8988T (cell line): ENCODE measurements around the gene LRRC63.
A peak's percentile ranks its signal among the peaks of the same experiment; 100 is the strongest.
"Not testable (repeated sequence)": the region's sequence is repeated elsewhere in the genome, so short reads cannot be mapped to it uniquely, and the experiment has no call there.

Experiments used
- DNase-seq: peaks from one replicate; pipeline ENCODE4 v3.0.0; 2011

LRRC63 gene, protein sequence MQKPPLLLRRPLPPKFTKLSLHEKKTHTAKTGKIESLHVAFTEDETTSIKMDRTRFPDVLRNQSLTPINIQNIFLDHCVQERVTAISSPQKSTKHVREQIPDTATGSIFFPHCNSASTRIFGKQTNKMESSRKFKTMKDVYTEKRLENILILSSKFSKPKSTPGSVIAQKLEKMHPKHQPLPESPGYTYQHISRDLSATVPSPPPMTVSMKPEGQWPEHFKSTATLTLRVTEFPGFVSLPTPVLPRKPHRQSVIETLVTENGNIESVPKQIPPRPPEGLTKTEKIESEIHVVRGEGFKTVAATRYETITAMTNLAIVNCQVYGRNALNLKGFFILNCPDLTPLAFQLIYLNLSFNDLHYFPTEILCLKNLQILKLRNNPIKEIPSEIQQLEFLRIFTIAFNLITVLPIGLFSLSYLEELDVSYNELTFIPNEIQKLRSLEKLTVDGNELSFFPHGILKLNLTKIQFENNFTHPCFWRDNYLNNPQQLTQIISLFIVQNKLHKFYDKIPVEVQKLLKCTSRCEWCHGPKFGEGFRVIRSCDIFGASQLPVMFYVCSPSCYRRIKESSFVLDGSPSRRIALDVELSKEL

DNA sequence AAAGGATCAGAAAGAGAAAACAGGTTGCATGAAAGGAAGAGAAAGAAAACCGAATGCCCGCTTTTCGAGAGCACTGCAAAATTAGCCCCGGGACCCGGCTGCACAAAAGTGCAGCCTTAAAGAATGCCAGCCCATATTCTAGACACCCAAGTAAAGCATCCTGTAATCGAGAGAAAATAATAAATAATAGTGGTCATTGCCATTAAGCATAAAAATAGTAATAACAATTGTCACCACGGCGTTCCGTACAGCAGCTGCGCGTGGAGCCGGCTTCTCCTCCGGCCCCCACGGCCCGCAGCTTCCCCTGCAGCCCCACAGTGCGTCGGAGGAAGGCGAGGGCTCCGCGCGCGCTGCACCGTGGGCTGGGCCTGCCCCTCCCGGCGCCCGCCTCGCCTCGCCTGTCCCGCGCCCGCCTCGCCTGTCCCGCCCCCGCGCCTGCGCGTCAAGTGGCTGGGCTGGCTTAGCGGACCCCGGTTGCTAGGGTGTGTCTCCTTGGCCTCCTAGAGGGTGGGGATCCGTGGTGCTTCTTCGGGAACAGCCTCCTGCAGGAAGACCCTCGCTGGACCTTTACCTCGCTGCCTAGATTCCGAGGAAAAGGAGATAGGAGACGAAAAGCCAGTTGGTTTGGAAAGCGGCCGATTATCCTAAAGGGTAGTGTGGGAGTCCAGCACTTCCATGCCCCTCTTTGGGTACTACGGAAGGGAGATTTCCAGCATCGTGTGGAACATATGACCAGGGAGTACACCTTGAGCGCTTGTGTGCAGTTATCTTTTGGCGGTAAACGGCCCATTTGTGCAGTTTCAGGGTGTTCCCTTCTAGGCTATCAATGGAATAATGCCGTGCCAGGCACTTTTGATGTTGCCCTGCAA lies at the start of gene LRRC63:
Gene LRRC63 (plus strand): TSS at position 446 of the 869 bp plus-strand sequence. CDS start 1,107 bp downstream, outside the sequence.
- peak; percentile 57 for DNase-seq

DNA sequence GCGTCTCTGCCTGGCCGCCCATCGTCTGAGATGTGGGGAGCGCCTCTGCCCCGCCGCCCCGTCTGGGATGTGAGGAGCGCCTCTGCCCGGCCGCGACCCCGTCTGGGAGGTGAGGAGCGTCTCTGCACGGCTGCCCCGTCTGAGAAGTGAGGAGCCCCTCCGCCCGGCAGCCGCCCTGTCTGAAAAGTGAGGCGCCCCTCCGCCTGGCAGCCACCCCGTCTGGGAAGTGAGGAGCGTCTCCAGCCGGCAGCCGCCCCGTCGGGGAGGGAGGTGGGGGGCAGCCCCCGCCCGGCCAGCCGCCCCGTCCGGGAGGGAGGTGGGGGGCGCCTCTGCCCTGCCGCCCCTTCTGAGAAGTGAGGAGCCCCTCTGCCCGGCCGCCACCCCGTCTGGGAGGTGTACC lies 49.0 kb upstream of the LRRC63 start:
- not testable (repeated sequence) for DNase-seq

DNA sequence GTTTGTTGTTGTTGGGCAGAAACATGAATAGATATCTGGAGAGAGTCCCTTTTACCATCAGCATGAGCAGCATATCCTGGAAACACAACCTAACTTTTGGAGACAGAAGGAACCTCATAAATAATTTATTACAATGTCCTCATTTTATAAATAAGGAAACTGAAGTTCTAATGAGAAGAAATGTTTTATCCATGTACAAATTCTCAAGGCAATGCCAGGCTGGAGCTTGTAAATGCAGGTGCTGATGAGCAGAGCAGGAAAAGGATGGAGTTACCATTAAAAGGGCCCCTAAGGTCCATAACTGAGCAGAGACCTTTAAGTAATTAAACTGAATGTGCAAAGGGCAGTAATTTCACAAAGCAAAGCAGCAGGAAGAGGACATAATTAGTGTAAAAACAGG lies 47.1 kb upstream of the LRRC63 start:
- no peak for DNase-seq

DNA sequence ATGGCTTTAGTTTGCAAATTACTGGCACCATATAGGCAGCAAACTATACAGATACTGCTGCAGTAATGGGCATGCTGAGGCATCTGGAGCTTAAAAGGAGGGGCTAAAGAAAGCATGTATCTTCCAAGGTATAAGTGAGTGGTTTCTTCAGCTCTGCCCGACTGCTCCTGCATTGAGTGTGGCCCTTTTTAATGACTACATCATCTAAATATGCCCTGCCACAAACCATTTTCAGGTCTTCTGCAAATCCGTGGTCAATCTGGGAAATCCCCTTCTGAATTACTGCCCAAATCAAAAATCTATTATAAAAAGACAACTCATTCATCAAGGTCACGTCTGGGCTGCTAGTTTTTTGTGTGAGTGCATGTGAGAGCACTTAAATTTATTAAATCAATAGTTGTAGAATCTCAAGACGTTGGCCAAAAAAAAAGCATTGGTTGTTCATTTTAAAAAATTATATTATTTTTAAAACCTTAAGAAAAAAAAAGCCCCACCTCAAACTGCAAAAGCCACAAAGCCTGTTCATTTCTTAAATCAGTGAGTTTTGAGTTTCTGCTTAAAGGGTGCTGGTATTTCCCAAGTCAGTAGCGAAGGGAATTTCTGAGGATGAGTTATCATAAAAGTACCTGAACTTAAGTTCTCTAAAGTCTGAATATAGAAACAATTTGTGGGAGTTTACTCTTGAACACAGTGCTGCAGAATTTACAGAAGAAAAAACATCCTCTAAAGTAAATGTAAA lies 46.1 kb upstream of the LRRC63 start:
- DNase-seq: no peak

DNA sequence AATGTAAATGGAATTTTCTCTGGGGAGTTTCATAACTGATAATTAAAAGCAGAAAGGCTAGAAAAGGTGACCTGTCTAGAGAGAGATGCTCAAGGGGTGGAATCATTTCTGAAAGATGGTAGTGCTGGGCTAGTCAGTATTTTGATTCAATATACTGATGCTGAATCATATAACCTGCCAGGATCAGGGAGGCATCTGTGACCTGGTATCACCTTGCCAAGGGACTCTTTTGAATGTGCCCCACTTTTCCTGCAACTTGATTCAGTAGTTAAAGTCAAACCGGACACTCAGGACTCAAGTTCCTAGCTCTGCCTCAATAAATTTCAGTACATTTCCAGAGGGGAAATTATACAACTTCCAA lies 45.5 kb upstream of the LRRC63 start:
- no peak for DNase-seq

DNA sequence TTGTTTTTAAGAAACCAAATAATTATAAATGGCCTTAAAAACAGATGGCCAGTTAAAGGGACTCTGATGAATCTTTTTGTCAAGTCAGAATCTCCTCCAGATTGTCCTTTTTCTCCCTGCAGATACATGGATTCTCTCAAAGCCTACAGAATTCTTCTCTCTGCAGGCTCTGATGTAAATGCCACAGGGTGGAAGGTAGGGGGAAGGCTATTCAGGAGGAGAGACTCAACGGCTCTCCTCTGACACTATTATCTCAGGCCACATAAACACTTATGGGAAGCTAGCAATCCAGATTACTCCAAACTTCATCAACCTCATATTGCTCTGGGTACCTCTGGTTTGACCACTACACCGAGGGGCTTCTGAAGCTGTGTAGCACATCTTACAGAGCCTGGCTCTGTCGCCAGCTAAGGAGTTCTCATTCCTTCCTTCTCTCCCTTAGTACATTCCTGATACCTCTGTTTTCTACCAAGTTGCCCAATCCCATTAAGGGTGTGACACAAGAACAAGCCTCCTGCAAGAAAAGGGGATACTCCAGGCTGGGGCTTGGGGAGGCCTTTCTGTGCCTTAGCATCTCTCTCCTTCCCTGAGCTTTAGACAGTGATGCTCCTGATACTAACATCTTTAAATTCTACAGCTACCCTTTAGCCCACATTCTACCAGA lies 44.6 kb upstream of the LRRC63 start:
- DNase-seq: no peak

DNA sequence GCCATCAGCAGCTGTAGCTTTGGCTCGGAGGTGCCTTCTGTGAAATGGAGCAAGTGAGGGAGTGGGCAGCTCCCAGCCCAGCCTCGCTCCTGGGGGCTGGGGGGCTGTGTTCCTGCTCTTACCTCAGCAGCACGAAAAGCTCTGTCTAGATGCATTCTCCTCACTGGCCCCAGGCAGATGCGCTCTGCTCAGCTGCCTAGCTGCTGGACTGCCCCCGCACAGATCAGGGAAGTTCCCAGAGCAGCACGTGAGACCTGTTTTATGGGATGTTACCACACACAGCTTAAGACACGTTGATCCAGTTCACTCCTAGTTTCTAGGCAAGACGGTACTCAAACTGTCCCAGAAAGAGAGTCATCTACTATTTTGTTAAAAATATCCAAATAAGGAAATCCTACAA lies 43.4 kb upstream of the LRRC63 start:
- DNase-seq: no peak

DNA sequence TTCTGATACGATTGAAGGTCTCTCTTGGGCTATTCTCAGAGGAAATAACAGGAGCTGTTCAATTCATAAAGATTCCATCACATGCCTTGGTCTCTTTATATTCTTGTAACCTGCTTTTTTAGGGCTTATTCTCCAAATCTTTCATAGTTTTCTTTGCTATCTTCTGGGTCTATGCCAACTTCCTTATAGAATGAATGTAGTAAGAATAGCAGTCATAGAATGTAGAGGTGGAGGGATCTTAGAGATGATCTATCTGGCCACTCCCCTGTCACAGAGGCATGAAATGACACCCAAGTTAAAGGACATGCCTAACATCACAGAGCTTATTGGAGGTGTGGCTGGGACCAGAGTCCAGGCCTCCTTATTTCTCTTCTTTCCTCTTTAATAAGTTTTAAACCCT lies 42.9 kb upstream of the LRRC63 start:
- no peak for DNase-seq

DNA sequence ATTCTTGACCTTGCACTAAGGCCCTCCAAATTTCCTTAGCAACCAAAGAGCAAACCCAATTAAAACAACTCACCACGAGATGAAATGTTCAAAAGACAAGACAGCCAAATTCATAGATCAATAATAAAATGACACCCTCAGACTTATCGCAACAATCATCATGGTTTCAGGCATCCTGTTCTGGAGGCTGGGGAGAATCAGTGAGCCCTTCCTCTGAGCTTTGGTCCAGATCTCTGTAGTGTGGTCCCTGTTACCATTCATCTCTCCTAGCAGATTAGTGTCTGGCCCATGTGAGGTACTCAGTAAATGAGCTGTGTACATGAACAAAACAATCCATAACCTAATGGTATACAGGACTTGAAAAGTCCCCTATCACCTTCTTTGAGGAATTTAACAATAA lies 42.0 kb upstream of the LRRC63 start:
- DNase-seq: no peak

DNA sequence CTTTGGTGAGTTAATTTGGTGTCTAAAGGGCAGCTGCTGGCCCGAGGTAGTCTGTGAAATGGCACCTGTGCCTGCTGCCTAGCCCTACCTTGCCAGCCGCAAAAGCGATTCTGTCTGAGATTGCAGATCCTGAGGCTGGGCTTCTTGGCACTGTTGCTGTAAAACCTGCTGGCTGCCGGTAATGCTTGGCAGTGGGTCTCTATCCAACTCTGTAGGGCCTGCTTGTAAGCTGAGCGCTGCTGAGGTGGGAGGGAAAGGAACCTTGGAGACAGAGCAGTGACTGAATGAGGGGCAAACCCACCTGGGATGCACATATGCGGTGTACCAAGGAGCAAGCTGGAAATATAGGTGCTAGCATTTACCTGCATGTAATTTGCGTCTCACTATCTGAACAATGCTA lies 41.5 kb upstream of the LRRC63 start:
- no peak for DNase-seq

DNA sequence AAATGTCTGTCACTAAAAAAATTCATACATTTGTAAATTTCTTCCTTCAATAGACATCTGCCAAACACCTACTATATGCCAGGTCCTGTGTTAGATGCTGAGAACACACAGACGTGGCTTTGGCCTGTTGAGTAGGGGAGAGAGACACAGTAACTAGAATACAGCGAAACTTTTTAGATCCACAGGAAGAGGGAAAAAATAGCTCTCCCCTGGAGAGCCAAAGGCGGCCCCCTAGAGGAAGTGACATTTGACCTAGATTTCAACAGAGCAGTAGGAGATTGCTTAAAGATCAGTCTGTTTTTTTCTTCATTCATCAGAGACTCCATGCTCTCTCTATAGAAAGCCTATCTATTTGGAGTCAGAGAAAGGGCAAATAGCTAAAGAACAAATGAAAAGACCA lies 41.0 kb upstream of the LRRC63 start:
- no peak for DNase-seq

DNA sequence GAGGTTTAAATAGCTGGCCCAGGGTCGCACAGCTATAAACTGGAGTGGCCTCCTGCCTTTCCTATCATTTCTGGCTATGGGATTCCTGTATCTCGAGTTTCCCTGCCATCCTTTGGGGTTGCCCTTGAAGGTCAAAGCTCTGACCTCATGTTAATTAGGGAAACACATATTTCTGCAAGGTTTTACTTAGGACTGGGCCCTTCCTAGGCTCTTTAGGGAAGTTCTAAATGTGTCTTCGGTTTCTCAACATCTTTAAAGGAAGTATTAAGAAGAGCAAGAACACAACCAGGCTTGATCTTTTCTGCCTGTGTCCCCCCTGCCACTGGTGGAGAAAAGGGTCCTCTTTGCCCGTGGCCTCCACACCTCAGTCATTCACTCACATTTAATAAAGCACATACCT lies 40.5 kb upstream of the LRRC63 start:
- DNase-seq: no peak

DNA sequence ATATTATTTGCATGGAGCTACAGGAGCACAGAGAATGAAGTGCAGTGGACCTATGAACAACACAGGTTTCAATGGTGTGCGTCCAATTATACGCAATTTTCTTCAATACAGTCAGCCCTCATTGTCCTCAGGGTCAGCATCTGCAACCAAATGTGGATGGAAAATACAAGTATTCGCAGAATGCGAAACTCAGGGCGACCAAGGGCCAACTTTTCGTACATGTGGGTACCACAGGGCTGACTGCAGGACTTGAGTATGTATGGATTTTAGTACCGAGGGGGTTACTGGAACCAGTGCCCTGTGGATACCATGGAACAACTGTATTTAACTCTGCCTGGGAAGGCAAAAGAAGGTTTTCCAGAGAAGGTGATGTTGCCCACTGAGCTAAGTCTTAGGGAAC lies 40.0 kb upstream of the LRRC63 start:
- no peak for DNase-seq

DNA sequence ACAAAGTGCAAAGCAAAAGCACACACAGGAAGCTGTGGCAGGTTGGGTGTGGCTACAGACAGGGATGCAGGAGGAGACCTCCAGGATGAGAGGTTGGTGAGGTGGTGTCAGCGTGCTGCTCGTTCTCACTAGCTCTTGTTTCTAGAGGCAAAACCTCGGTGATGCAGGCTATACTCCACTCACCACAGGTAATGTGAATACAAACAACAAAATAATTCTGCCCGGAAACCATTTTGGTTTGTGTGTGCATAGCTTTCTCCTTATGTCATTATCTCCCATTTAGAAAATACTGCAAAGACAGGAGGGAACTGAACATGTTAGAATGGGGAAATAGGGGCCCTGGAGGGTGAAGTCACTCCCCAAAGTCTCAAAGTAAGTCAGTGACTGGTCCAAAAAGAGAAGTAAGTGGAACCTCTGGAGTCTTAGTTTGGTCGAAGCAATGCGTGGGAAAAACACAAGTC lies 39.2 kb upstream of the LRRC63 start:
- DNase-seq: no peak

DNA sequence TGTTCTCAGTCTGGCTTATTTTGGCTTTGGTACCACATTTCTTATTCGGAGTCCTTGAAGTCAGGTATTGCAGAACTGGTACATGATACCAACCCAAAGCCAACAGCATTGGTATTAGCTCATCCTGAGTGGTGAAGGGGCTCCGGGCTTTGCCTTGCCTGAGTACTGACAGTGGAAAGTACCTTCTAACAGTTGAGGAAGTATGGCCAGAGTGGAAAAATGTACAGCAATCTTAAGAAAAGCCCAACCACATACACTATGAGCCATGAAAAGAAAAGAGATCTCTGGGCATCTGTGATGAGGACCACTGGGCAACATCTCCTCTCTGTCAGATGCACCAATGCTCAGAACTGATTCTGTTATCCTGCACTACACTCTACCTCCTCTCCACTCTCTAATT lies 38.1 kb upstream of the LRRC63 start:
- DNase-seq: no peak

DNA sequence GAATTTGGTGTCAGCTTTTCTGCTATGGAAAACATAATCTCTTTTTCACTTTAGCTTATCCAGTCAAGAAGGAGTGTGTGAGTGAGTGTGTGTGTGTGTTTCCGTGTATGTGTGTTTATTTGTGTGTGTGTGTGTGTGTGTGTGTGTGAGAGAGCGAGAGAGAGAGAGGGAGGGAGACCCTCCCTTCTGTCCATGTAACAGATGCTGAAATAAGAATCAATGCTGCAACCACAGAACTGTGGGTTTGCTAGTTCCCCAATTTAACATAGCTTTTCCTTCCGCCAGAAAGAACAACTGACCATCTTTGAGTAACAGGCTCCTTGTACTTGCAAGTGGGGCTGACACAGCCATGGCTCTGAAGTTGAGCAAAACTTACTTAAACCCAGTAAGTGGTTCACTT lies 35.0 kb upstream of the LRRC63 start:
- no peak for DNase-seq

DNA sequence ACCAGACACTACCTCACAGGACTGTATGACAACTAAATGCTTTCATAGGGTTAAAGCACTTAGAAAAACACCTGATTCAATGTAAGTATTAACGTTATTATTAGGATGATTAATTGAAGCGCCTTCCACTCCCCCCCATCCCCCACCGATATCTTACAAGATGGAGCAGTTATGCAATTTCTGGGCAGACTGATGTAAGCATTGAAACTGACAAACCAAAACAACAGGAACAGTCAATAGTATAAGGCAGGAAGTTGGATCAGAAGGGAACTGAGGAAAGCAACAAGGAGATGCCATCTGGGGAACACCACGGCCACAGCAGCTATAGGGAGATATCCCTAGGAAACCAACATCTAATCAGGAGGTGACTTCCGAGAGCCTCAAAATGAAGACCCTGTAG lies 33.6 kb upstream of the LRRC63 start:
- DNase-seq: no peak

DNA sequence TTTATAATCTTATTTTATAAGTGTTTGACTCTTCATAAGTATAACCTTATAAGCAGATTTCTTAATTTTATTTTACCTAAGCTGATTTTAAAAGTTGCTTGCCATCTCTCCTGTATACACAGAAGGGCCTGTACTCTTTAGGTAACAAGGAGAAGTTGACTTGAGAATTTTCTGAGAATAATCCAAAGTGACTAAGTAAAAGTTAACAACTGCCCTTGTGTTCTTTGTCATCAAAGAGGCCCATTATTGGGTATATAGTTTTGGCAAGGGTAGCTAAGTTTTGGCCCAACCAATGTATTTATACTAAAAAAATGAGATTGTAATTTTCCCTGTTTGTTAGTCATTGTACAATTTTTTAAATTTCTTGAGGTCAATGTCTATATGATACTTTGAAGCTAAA lies 32.9 kb upstream of the LRRC63 start:
- no peak for DNase-seq

DNA sequence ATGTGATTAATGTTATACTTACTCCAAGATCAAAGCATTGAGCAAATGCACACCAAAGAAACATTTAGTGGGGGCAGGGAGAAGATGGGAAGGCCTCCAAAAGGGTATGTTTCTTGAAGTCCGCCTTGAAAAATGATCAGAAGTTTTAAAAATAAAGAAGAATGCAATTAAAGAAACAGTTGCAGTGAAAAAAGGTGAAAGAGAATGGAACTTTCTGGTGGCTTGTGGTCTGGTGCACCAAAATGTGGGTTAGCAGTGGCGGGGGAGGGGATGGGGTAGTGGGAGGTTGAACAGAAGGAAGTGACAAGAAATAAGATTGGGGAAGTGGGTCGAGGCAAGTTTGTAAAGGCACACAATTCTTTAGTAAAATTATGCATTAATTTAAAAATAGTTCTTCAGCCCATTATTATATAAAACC lies 32.2 kb upstream of the LRRC63 start:
- DNase-seq: no peak

DNA sequence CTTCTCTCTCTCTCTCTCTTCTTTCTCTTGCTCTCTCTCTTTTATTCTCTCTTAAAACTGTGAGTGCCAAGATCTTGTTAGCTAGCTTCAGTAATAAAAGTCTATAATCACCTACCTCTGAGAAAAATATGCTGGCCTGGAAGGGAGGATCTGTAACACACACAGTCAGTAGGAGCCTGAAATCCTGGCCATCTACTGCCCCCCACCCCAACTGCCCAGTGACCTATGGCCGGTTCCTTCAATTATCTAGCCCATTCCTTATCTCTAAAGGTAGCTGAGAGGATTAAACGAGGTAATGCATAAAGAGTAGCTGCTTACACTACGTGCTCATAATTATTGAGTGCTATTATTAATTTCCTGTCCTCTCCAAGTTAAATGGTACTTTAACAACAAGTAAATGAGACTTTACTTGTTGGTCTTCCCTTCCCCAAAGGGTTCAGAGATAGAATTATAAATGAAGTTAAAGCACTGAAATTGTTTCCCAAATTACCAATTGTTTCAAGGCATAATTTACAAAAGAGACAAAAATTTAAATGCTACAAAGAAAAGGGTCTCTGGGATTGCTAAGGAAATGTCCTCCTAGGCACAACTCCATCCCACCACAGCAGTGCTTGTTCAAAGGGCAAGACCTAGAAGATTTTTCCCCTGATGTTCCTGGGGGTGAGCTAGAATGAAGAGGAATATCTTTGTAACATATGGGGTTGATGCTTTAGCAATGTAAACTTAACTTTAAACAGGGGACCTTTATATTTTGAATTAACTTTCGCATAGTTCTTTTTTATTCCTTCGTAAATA lies 31.6 kb upstream of the LRRC63 start:
- DNase-seq: no peak

DNA sequence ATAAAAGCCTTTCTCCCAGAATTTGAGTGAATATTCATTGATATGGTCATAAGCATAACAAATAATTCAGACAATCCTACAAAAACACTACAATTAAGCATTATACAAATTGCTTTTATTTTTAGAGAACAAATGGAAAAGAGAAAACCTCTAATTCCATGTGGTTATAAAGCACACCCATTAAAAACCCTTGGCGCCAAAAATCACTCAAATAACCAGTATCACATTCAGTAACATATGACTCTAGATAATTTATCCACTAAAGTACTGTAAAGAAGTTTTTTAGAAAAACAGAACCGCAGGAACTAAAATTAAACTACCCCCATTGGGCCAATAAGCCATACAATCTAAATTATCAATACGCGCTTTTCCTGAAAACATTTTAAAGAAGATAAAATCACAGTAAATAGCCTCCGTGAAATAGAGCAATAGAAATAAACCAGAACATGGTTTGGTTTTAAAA lies 30.3 kb upstream of the LRRC63 start:
- DNase-seq: no peak
